ENCODE results near the gene NPIPB8.
"Not testable (repeated sequence)": the region's sequence is repeated elsewhere in the genome, so short reads cannot be mapped to it uniquely, and the experiment has no call there.

NPIPB8 gene

DNA sequence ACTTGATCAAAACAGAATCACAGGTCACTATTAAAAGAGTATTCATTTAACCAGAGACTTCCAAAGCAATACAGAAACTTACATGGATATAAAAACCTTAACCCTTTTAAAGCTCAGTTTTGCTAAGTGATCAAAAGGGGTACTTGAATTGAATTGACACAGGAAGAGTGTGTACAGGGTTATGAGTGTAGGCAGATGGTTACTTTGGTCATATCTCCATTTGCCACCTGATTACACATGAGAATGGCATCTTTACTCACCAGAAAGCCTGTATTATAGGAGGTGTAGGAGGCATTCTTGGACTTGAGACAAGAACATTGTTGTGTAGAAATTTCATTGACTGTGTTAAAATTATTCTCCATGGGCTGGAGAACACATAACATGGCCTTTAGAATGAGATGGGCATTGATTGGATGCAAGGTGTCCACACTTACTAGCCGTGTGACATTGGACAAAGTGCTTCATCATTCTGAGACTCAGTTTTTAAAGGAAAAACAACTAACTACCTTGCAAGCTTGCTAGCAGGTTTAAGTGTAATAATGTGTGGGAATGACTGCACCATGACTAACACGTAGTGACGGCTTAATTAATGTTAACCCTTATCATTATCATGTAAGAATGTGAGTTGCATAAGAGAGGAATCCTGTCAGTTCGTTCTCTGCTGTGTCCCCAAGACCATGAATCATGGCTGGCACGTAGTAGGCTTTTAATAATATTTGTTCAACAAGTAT, 1.6 kb upstream of the NPIPB8 start:
- peak; percentile 22 for DNase-seq (ENCODE audit: low read depth)

DNA sequence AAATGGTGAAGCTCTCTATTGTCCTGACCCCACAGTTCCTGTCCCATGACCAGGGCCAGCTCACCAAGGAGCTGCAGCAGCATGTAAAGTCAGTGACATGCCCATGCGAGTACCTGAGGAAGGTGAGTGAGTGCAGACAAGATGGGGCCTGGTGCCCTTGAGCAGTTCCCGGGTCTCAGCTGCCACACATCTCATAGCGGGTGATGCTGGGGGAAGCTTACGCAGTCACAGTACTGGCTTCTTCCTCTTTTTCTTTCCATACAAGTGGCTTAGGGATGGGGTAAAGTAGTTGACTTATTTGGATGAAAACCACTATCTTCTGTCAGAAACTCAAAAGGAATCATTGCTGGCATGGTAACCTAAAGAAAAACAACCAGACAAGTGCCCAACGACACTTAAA, 494 bp downstream of the NPIPB8 start:
- not testable (repeated sequence) for DNase-seq (ENCODE audit: low read depth)

DNA sequence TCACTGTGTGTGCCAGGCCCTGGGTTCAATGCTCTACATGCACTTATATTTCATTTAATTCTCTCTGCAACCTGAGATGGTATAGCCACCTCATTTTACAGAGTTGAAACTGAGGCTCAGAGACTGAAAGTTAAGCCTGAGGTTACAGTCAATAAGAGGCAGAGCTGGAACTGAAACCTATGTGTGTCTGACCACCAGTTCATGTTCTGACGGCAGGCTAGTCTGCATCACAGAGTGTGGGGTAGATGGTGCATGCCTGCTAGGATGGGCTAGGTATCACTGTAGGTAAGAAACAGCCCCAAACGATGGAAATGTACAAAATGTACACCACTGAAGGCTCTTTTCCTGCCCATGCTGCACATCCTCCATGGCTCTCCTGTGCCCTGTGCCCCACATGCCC, 2.1 kb downstream of the NPIPB8 start:
- DNase-seq (ENCODE audit: low read depth), result not testable (repeated sequence)

DNA sequence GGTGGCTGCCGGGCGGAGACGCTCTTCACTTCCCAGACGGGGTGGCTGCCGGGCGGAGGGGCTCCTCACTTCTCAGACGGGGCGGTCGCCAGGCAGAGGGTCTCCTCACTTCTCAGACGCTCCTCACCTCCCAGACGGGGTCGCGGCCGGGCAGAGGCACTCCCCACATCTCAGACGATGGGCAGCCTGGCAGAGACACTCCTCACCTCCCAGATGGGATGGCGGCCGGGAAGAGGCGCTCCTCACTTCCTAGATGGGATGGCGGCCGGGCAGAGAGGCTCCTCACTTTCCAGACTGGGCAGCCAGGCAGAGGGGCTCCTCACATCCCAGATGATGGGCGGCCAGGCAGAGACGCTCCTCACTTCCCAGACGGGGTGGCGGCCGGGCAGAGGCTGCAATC, 28.4 kb downstream of the NPIPB8 start:
- DNase-seq (ENCODE audit: low read depth), result not testable (repeated sequence)

DNA sequence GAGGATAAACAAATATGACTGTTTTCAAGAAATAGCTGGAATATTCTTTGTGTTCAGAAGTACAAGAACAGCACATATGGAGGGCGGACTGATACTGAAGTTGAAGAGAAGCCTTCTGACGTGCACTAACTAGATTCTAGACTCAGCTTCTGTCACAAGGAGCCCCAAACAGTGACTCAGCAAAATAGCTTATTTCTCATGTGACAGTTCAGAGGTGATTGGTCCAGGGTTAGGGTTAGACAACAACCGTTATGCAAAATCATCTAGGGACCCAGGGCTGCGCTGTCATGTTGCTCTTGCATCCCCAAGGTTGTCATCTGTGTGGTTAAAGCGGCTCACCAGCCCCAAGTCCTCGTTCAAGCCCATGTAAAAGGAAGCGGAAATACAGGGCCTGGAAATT, 29.6 kb downstream of the NPIPB8 start:
- not testable (repeated sequence) for DNase-seq (ENCODE audit: low read depth)

DNA sequence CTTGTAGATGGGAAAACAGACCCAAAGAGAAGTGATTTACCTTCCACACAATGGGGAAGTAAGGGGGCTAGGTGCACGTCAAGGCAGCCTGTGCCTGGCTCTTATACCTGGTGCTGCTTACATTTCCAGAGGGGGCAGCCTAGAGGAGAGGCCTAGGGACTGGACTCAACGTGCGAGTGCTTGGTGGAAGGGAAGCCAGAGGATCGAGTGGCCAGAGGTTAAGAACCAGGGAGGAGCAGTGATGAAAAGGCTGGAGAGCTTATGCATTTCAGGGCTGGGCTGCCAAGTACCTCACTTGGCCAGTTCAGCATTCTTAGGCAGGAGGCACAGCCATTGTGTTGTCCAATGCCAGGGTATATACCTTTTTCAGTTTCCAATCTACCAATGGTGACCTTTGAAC, 30.3 kb downstream of the NPIPB8 start:
- not testable (repeated sequence) for DNase-seq (ENCODE audit: low read depth)

DNA sequence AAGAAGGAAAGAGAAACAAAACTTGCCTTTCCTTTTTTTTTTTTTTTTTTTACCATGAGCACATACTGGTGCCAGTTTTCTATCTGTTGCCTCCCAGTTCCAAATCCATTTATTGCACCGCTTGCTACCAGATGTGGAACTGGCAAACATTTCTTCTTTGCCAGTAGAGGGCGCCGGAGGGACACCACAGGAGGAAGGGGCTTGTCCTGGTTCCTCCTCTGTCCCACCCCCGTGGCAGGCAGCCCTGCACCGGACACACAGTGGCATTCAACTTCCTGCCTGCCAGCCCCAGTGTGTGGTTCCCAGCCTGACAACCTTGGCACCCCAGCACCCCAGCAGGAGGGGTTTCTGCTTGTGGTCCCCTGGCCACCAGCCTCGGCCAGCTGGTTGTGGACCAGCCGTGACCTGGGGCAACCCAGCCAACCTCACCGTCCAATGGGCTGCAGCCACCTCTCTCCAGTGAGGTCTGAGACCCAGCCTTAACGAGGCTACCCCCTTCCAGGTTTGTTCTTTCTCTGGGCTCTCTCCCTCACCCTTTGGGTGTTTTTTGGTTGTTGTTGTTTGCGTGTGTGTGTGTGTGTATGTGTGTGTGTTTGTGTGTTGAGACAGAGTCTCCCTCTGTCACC, 50.6 kb downstream of the NPIPB8 start:
- not testable (repeated sequence) for DNase-seq (ENCODE audit: low read depth)

DNA sequence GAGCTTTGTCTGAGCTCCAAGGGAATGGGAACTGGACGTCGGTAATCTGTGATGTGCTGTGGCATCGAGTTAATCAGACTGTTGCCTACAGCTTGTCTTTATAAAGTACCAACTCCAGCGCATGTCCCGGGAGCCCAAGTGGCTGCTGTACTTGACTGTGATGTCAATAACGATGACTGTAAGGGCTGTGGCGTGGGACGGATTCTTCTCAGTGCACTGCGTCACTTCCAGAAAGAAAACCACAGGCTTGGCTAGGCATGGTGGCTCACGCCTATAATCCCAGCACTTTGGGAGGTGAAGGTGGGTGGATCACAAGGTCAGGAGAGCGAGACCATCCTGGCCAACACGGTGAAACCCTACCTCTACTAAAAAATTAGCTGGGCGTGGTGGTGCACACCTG, 51.6 kb downstream of the NPIPB8 start:
- DNase-seq (ENCODE audit: low read depth), result not testable (repeated sequence)

DNA sequence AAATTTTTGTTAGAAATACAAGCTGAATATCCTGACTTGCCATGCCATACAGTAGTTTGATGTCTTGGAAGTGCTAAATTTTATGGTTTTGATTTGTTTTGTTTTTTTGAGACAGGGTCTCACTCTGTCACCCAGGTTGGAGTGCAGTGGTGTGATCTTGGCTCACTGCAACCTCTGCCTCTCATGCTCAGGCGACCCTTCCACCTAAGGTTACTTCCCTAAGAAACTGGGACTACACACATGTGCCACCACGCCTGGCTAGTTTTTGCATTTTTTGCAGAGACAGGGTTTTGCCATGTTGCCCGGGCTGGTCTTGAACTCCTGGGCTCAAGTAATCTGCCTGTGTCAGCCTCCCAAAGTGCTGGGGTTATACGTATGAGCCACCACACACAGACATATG, 53.9 kb downstream of the NPIPB8 start:
- DNase-seq (ENCODE audit: low read depth), result not testable (repeated sequence)

DNA sequence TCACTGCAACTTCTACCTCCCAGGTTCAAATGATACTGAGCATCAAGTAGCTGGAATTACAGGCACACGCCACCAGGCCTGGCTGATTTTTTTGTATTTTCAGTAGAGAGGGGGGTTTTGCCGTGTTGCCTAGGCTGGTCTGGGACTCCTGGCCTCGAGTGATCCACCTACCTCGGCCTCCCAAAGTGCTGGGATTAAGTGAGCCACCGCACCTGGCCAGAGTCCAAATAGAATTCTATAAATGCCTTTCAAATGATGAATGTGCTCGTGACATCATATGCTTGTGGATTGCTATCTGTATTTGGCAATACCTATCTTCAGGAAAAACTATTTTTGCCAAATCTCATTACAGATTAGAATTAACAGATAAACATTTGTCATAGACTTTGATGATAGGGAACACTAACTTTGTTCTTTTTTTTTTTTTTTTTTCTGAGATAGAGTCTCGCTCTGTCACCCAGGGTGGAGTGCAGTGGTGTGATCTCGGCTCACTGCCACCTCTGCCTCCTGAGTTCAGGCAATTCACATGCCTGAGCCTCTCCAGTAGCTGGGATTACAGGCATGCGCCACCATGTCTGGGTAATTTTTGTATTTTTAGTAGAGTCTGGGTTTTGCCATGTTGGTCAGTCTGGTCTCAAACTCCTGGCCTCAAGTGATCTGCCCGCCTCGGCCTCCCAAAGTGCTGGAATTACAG, 55.5 kb downstream of the NPIPB8 start:
- not testable (repeated sequence) for DNase-seq (ENCODE audit: low read depth)

DNA sequence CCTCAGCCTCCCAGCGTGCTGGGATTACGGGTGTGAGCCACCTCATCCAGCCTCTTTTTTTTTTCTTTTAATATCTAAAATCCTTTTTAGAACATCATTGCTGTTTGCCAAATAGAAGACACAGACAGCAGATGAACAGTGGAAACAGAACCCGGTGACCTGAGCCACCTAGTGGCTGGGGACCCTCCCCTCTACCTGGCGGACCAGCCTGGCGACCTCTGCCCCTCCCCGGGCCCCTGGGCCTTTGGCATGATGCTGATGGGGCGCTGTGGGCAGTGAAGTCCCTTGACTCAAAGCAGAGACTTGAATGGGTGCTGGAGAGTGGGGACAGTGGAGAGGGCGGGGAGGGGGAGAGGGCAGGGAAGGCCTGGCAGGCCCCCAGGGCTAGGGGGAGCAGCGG, 61.9 kb downstream of the NPIPB8 start:
- DNase-seq (ENCODE audit: low read depth), result not testable (repeated sequence)

DNA sequence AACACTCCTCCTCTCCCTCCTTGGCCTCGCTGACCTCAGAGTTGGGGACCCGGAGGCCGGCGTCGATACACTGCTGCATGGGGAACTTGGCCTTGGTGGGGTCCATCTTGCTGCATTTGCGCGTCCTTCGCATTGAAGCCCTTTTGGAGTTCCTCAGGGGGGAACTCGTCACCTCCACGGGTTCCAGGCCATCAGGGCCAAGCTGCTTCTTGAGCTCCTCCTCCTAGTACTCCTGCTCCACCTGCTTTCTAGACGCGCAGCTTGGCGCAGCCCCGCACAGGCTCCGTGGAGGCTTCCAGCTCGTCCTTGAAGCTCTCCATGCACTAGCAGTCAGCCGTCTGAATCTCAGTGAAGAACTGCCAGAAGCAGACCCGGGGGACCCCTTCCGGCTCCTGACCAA, 62.5 kb downstream of the NPIPB8 start:
- DNase-seq (ENCODE audit: low read depth), result not testable (repeated sequence)

DNA sequence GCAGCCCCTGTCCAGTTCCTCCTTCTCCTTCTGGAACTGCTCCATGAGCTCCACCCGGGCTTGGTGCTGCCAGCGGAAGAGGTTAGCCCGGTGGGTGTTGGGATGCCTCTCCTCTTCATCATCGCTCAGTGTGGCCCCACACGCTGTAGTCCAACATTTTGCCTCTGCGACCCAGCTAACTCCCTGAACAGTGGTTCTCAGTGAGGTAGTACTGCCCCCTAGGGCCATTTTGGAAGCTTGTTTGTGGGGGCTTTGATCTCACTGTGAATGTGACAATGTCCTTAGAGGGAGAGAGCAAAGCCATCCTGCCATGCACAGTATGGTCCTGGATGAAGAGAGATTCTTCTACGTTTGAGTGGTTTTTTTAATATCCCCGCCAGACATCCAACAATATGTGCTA, 63.5 kb downstream of the NPIPB8 start:
- not testable (repeated sequence) for DNase-seq (ENCODE audit: low read depth)

DNA sequence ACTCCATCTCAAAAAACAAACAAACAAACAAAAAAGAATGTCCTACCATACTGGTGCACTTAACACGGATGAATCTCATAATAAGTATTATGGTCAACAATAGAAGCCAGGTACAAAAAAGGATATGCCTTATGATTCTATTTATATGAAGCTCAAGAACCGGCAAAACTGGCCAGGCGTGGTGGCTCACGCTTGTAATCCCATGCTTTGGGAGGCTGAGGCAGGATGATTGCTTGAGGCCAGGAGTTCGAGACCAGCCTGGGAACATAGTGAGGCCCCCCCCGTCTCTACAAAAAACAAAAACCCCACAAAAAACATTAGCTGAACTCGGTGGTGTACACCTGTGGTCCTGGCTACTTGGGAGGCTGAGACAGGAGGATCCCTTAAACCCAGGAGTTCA, 66.4 kb downstream of the NPIPB8 start:
- not testable (repeated sequence) for DNase-seq (ENCODE audit: low read depth)

Measured in HS-27A (cell line).